Measurements from ENCODE around the gene ZRANB3. TPM values are rescaled to one million over a fixed set of nuclear protein-coding genes. Genes with fewer than 3 reads are reported as not detected.

ZRANB3 gene
- total RNA-seq, 1 experiment from 2014 or later, result 16.3 TPM

DNA sequence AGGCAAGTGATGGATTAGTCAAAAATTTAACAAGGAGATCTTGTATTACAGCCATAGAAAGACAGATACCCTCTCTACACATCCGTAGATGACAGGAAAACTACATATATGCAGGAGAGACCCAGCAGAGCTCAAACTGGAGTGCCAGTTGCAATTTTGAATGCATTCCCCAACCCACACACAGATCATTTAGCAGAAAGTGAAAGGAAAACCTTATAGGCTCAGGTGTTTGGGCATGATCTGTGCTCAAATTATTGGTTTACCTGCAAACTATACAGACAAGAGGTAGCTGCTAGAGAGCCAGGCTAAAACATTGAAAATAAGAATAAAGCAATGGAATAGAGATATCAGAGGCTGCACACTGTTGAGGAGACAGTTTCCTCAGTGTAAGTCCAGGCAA is 427.2 kb downstream of the ZRANB3 start:
- Mint-ChIP-seq H3K4me3 (ENCODE audit: unreplicated experiment) (no peak overlapping the region), H3K27me3 (ENCODE audit: insufficient read depth, unreplicated experiment) (no peaks in the 10 kb centered on the region), H3K4me1 (ENCODE audit: insufficient read depth, unreplicated experiment) (no peaks in the 10 kb centered on the region), H3K36me3 (ENCODE audit: insufficient read depth, unreplicated experiment) (peaks cover 33% of the 10 kb centered on the region), H3K9me3 (ENCODE audit: unreplicated experiment) (no peaks in the 10 kb centered on the region), H3K27ac (ENCODE audit: low read depth, unreplicated experiment) (no peak overlapping the region)
- no peak for DNase-seq (ENCODE audit: unreplicated experiment)
- CTCF ChIA-PET, result no interaction called here
- intact Hi-C loops (cut with micrococcal nuclease), result no loop called here
- no TSS peak for BruUV-seq (replicated peaks)
- no peak for TF ChIP-seq CTCF (IDR thresholded peaks at IDR 0.05; ENCODE audit: unreplicated experiment)
- POLR2A ChIA-PET, result interaction anchor here (1.3 kb wide), 1 partner anchor 11 kb away, joined by 5 read pairs; no protein-coding TSS in a partner anchor

GRCh38 chr2:135099802-135100483 is 431.1 kb downstream of the ZRANB3 start:
- POLR2A ChIA-PET, result no interaction called here
- Mint-ChIP-seq H3K27ac (ENCODE audit: low read depth, unreplicated experiment) (no peak overlapping the region), H3K36me3 (ENCODE audit: insufficient read depth, unreplicated experiment) (peaks cover 30% of the 10 kb centered on the region), H3K27me3 (ENCODE audit: insufficient read depth, unreplicated experiment) (no peaks in the 10 kb centered on the region), H3K4me3 (ENCODE audit: unreplicated experiment) (no peak overlapping the region), H3K9me3 (ENCODE audit: unreplicated experiment) (no peaks in the 10 kb centered on the region), H3K4me1 (ENCODE audit: insufficient read depth, unreplicated experiment) (no peaks in the 10 kb centered on the region)
- BruUV-seq (replicated peaks), result no TSS peak
- intact Hi-C loops (cut with micrococcal nuclease), result no loop called here
- TF ChIP-seq CTCF (IDR thresholded peaks at IDR 0.05; ENCODE audit: unreplicated experiment), result no peak
- no peak for DNase-seq (ENCODE audit: unreplicated experiment)
- CTCF ChIA-PET, result no interaction called here

- H3K4me1 Mint-ChIP-seq (ENCODE audit: insufficient read depth, unreplicated experiment), result peaks cover 12% of the 10 kb centered on the region
- H3K27me3 Mint-ChIP-seq (ENCODE audit: insufficient read depth, unreplicated experiment), result no peaks in the 10 kb centered on the region
- no peak overlapping the region for H3K4me3 Mint-ChIP-seq (ENCODE audit: unreplicated experiment)
- no peak overlapping the region for H3K27ac Mint-ChIP-seq (ENCODE audit: low read depth, unreplicated experiment)
- H3K36me3 Mint-ChIP-seq (ENCODE audit: insufficient read depth, unreplicated experiment), result peaks cover 31% of the 10 kb centered on the region
- H3K9me3 Mint-ChIP-seq (ENCODE audit: unreplicated experiment), result no peaks in the 10 kb centered on the region
- DNase-seq (ENCODE audit: unreplicated experiment), result no peak
- no TSS peak for BruUV-seq (replicated peaks)
- CTCF ChIA-PET, result no interaction called here
- POLR2A ChIA-PET, result interaction anchor here (1.3 kb wide), 1 partner anchor 27 kb away, joined by 3 read pairs; no protein-coding TSS in a partner anchor
- intact Hi-C loops (cut with micrococcal nuclease), result no loop called here
- no peak for TF ChIP-seq CTCF (IDR thresholded peaks at IDR 0.05; ENCODE audit: unreplicated experiment)
Measured at GRCh38 chr2:135097532-135098231, 433.3 kb downstream of the ZRANB3 start.

DNA sequence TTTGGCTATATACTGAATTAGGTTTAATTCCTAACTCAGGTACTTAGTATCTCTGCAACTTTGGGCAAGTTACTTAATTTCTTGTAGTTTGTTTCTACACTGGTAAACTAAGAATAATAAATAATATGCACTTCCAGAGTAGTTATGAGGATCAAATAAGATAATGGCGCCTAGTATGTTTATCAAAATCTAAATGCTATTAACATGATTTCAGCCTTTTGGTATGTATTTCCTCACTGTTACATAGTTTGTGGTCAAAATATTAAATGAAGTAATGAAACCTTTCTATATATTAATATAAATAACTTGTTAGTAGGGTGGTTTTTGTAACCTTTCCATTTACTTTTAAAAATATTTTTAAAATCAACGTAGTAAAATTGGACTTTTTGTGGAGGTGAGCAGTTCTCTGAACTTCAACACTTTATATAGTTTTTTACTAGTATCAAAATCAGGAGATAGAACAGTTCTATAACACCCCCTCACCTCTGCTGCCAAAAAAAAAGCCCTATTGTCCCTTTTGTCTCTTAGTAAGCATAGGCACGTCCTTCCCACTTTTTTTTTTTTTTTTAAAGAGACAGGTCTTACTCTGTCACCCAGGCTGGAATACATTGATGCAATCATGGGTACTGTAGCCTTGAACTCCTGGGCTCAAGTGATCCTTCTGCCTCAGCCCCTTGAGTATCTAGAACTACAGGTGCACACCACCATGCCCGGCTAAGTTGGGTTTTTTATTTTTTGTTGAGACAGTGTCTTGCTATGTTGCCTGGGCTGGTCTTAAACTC is 434.2 kb downstream of the ZRANB3 start:
- H3K4me3 Mint-ChIP-seq (ENCODE audit: unreplicated experiment), result no peak overlapping the region
- peaks cover 32% of the 10 kb centered on the region for H3K36me3 Mint-ChIP-seq (ENCODE audit: insufficient read depth, unreplicated experiment)
- no peak for DNase-seq (ENCODE audit: unreplicated experiment)

More for the DNA sequence above, 434.2 kb downstream of the ZRANB3 start:
- Mint-ChIP-seq H3K27me3 (ENCODE audit: insufficient read depth, unreplicated experiment) (no peaks in the 10 kb centered on the region), H3K9me3 (ENCODE audit: unreplicated experiment) (no peaks in the 10 kb centered on the region), H3K4me1 (ENCODE audit: insufficient read depth, unreplicated experiment) (peaks cover 13% of the 10 kb centered on the region), H3K27ac (ENCODE audit: low read depth, unreplicated experiment) (no peak overlapping the region)
- TF ChIP-seq CTCF (IDR thresholded peaks at IDR 0.05; ENCODE audit: unreplicated experiment), result no peak
- intact Hi-C loops (cut with micrococcal nuclease), result no loop called here
- no TSS peak for BruUV-seq (replicated peaks)
- POLR2A ChIA-PET, result no interaction called here
- CTCF ChIA-PET, result no interaction called here

Data from MCF 10A (cell line).